Spleen (tissue), 11 donors: ENCODE data around the gene ECSCR. TPM values are rescaled to one million over a fixed set of nuclear protein-coding genes. Genes with fewer than 3 reads are reported as not detected.

ENCODE experiments used
- DNase-seq: peaks from one replicate; pipeline ENCODE4 v3.0.0-alpha.2; 2020
- H3K27ac ChIP-seq, 8 donors: fragments of 200-600 bp; sonication (generic) in 7 of 8; 1 replicate in 4 of 8; 2 replicates in 4 of 8; pipeline versions ENCODE4 v1.5.0 to v1.8.0; 2016 to 2021; ENCODE audit warnings: inconsistent platforms in 4 of 8, mild to moderate bottlenecking in 4 of 8, moderate library complexity in 1 of 8
- H3K27me3 ChIP-seq, 7 donors: fragments of 200-600 bp; sonication (generic) in 6 of 7; replicated peaks in 1 of 7; 1 replicate in 4 of 7; 2 replicates in 3 of 7; pipeline versions ENCODE4 v1.5.0 to v1.8.0; 2016 to 2021; ENCODE audit warnings: inconsistent platforms in 3 of 7, mild to moderate bottlenecking in 1 of 7
- H3K36me3 ChIP-seq, 6 donors: fragments of 200-600 bp; sonication (generic) in 5 of 6; 1 replicate in 4 of 6; 2 replicates in 2 of 6; pipeline versions ENCODE4 v1.5.0 to v1.8.0; 2016 to 2021; ENCODE audit warnings: inconsistent platforms in 2 of 6
- H3K4me1 ChIP-seq, 6 donors: fragments of 200-600 bp; sonication (generic) in 5 of 6; 1 replicate in 3 of 6; 2 replicates in 3 of 6; pipeline versions ENCODE4 v1.5.0 to v1.8.0; 2016 to 2021; ENCODE audit warnings: inconsistent platforms in 3 of 6
- H3K4me3 ChIP-seq, 8 donors: fragments of 200-600 bp; sonication (generic) in 7 of 8; 1 replicate in 4 of 8; 2 replicates in 4 of 8; pipeline versions ENCODE4 v1.5.0 to v1.8.0; 2016 to 2021; ENCODE audit warnings: inconsistent platforms in 4 of 8, mild to moderate bottlenecking in 4 of 8, moderate library complexity in 2 of 8
- H3K9me3 ChIP-seq, 8 donors: fragments of 200-600 bp; sonication (generic) in 7 of 8; 1 replicate in 4 of 8; 2 replicates in 4 of 8; pipeline versions ENCODE4 v1.5.0 to v1.8.0; 2016 to 2021; ENCODE audit warnings: inconsistent platforms in 4 of 8
- POLR2A ChIP-seq, 3 donors: fragments of 450-650 bp; IDR thresholded peaks; one replicate each; pipeline ENCODE4 v1.5.1; 2017; ENCODE audit warnings: antibody characterized with exemption in 3 of 3, mild to moderate bottlenecking in 1 of 3
- POLR2AphosphoS5 ChIP-seq, 3 donors: sonication (generic); formaldehyde crosslinking; IDR thresholded peaks; one replicate each; pipeline ENCODE4 v1.5.1; 2017; ENCODE audit warnings: antibody characterized with exemption in 3 of 3
- WGBS, 5 donors: extraction: QIAGEN DNeasy Blood & Tissue Kit in 3 of 5; methylation state at CpG; one replicate each; pipeline versions ENCODE4 v1.1.5 to v1.1.7; 2013 to 2018; 5-methylcytosine and 5-hydroxymethylcytosine counted together
- intact Hi-C: fragments of 100-400 bp; cut with DNase I; formaldehyde crosslinking; loops from one replicate; pipeline ENCODE4 v1.15.0; 2023; ENCODE audit warnings: low total_unique reads
- polyA plus RNA-seq, 3 donors: library from polyadenylated mRNA; stranded (reverse); fragments of 200-250 nt; gene quantifications; one replicate each; pipeline ENCODE4 v1.2.1, GENCODE V29; 2013
- total RNA-seq, 7 donors: library from RNA; depleted of rRNA in 3 of 7; stranded (reverse); fragments of >200 nt in 3 of 7; fragmentation: NEBNext Ultra II Directional in 4 of 7; extraction: Animal tissue kit (Norgen Biotek cat#: 25700) in 4 of 7; gene quantifications; one replicate each; pipeline versions ENCODE4 v1.1.0 to v1.2.1, GENCODE V29; 2016 to 2021
- TF ChIP-seq, protein P1 (sequence below), 11 experiments: fragments of 200-600 bp in 7 of 11; fragments of 450-650 bp in 4 of 11; sonication (generic) in 4 of 11; IDR thresholded peaks in 8 of 11; conservative IDR thresholded peaks in 3 of 11; 1 replicate in 7 of 11; 2 replicates in 4 of 11; pipeline versions ENCODE4 v1.4.0 to v1.8.0; 2016 to 2021; ENCODE audit warnings: antibody characterized with exemption in 11 of 11, inconsistent platforms in 4 of 11, mild to moderate bottlenecking in 1 of 11
- donor health status: healthy with polysubstance abuse.
- donor health status: DM: no; HTN: no; CAD: no; lungs with moderate emphysema.
- donor health status: DM: no; HTN: no; CAD: no.
- donor health status: Bipolar disorder and iron deficiency.
- donor health status: healthy.
- donor health status: DM: no; HTN: no; CAD: no.
- donor health status: DM: yes; HTN: yes; CAD: no.

The ECSCR gene
- total and polyA plus RNA-seq, 10 donors: 11.3 to 52.3 (median 18.5) TPM

DNA sequence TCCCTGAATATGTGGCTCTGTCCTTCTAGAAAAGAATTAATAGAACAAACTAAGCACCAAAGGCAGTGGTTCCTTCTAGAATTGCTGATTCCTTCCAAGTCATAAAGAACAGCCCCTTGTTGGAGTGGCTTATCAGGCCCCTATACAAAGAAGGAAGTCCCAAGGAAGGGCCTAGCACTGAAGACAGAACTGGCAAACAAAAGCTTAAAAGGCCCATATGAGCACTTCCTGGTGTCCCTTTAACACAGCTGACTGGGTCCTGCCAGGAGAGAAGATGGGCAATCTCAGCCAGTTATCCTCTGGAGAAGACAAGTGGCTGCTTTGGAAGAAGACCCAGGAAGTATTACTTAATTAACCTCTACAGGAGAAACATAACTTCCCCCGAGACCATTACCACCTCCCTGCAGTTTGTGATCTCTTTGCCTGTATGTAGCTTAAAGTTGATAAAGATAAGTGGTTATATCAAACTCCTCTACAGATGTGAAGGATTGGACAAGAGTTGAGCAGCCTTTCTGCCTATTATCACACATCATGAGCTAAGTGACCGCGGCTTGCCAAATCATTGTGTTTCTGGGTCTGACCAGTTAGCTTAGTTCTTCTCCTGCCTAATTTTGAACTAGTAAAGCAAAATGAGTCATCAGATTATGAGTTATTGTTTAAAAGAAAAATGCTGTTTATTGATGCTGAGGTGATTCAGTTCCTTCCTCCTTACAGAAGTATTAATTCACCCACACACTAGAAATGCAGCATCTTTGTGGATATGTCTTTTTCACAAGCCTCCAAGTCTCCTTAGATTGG lies 33.3 kb upstream of the ECSCR start:
- intact Hi-C loops: no loop called here
- Histone ChIP-seq H3K27ac (no peak overlapping the region), H3K4me1 (peaks cover 0 to 23% (median 5%) of the 10 kb centered on the region in 6 donors), H3K27me3 (no peaks in the 10 kb centered on the region), H3K36me3 (no peaks in the 10 kb centered on the region), H3K9me3 (no peaks in the 10 kb centered on the region), H3K4me3 (no peak overlapping the region)
- no peak for DNase-seq
- WGBS, 5 donors: 76 to 97% (median 88%) methylated on average over 3 of the region's 3 CpGs
- no peak for TF ChIP-seq POLR2AphosphoS5 (IDR thresholded peaks at IDR 0.05)
- TF ChIP-seq, protein P1, sequence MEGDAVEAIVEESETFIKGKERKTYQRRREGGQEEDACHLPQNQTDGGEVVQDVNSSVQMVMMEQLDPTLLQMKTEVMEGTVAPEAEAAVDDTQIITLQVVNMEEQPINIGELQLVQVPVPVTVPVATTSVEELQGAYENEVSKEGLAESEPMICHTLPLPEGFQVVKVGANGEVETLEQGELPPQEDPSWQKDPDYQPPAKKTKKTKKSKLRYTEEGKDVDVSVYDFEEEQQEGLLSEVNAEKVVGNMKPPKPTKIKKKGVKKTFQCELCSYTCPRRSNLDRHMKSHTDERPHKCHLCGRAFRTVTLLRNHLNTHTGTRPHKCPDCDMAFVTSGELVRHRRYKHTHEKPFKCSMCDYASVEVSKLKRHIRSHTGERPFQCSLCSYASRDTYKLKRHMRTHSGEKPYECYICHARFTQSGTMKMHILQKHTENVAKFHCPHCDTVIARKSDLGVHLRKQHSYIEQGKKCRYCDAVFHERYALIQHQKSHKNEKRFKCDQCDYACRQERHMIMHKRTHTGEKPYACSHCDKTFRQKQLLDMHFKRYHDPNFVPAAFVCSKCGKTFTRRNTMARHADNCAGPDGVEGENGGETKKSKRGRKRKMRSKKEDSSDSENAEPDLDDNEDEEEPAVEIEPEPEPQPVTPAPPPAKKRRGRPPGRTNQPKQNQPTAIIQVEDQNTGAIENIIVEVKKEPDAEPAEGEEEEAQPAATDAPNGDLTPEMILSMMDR (IDR thresholded peaks at IDR 0.05 in 8 of 11, conservative IDR thresholded peaks at IDR 0.05 in 3 of 11): no peak
- no peak for TF ChIP-seq POLR2A (IDR thresholded peaks at IDR 0.05)

GRCh38 chr5:139494832-139495231 lies 32.3 kb upstream of the ECSCR start:
- H3K27ac ChIP-seq: no peak overlapping the region
- TF ChIP-seq POLR2AphosphoS5 (IDR thresholded peaks at IDR 0.05) (no peak), POLR2A (IDR thresholded peaks at IDR 0.05) (no peak)
- peaks cover 0 to 23% (median 5%) of the 10 kb centered on the region in 6 donors for H3K4me1 ChIP-seq
- no peaks in the 10 kb centered on the region for H3K27me3 ChIP-seq
- H3K9me3 ChIP-seq: no peaks in the 10 kb centered on the region
- intact Hi-C loops: no loop called here
- H3K4me3 ChIP-seq: no peak overlapping the region
- DNase-seq: no peak
- H3K36me3 ChIP-seq: no peaks in the 10 kb centered on the region

DNA sequence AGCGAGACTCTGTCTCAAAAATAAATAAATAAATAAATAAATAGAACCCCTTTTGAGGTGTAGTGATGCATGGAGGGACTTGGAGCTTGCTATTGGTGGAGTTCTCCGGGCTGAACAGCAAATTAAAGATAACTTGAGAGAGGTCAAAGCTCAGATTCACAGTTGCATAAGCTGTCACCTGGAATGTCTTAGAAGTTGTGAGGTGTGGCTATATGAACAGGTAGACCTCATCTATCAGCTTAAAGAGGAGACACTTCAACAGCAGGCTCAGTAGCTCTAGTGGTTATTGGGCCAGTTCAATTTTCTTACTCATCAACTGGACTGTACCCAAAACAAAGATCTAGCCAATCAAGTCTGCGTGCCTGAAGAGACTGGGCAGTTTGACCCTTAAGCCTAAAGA lies 31.7 kb upstream of the ECSCR start:
- DNase-seq: no peak
- Histone ChIP-seq H3K4me3 (no peak overlapping the region), H3K27me3 (no peaks in the 10 kb centered on the region), H3K9me3 (no peaks in the 10 kb centered on the region), H3K4me1 (peaks cover 0 to 23% (median 5%) of the 10 kb centered on the region in 6 donors), H3K27ac (no peak overlapping the region), H3K36me3 (no peaks in the 10 kb centered on the region)
- intact Hi-C loops: no loop called here
- 96 to 98% (median 97%) methylated on average over 3 of the region's 3 CpGs for WGBS, 5 donors
- no peak for TF ChIP-seq POLR2AphosphoS5 (IDR thresholded peaks at IDR 0.05)
- TF ChIP-seq, protein P1 (IDR thresholded peaks at IDR 0.05 in 8 of 11, conservative IDR thresholded peaks at IDR 0.05 in 3 of 11): no peak
- no peak for TF ChIP-seq POLR2A (IDR thresholded peaks at IDR 0.05)

GRCh38 chr5:139492700-139493192 lies 30.2 kb upstream of the ECSCR start:
- 26 to 31% (median 30%) methylated on average over 6 of the region's 6 CpGs for WGBS, 5 donors
- no peak for TF ChIP-seq POLR2A (IDR thresholded peaks at IDR 0.05)
- peak in 1 of 3 donors; percentile 19 for TF ChIP-seq POLR2AphosphoS5 (IDR thresholded peaks at IDR 0.05)

DNA sequence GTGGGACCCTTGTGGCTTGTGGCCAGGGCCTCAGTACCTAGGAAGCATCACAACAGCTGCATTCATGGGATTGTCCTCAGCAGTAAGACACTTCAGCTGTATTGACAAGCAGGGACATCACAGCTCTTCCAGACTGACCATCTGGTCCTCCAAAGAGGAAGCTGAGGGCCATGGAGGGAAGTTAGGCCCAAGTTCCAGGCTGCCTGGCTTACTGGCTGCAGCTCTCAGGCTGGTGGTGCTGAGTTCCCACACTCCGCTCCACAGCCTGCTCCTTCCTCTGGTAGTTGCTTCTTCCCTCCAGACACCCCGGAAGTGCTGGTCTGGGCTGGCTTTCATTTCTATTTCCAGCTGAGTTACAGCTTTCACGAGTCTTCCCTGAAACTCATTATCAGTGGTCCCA lies 25.7 kb upstream of the ECSCR start:
- Histone ChIP-seq H3K9me3 (no peaks in the 10 kb centered on the region), H3K36me3 (no peaks in the 10 kb centered on the region), H3K27me3 (no peaks in the 10 kb centered on the region), H3K4me3 (no peak overlapping the region), H3K27ac (peak overlapping the region in 7 of 8 donors; percentile 33 to 78 (median 66)), H3K4me1 (peaks cover 0 to 43% (median 18%) of the 10 kb centered on the region in 6 donors)
- TF ChIP-seq POLR2A (IDR thresholded peaks at IDR 0.05): no peak
- TF ChIP-seq, protein P1 (IDR thresholded peaks at IDR 0.05 in 8 of 11, conservative IDR thresholded peaks at IDR 0.05 in 3 of 11): no peak
- TF ChIP-seq POLR2AphosphoS5 (IDR thresholded peaks at IDR 0.05): peak in 2 of 3 donors; percentile 10 to 41
- 34 to 61% (median 37%) methylated on average over 3 of the region's 3 CpGs for WGBS, 5 donors
- peak; percentile 77 for DNase-seq
- intact Hi-C loops: no loop called here

More at GRCh38 chr5:139492700-139493192, 30.2 kb upstream of the ECSCR start:
- Histone ChIP-seq H3K4me1 (peaks cover 0 to 35% (median 9%) of the 10 kb centered on the region in 6 donors), H3K36me3 (no peaks in the 10 kb centered on the region), H3K9me3 (no peaks in the 10 kb centered on the region), H3K4me3 (no peak overlapping the region), H3K27ac (peak overlapping the region in 5 of 8 donors; percentile 13 to 47 (median 17)), H3K27me3 (no peaks in the 10 kb centered on the region)
- DNase-seq: peak; percentile 40
- intact Hi-C loops: no loop called here
